B cell (primary cell): ENCODE results near the gene RPS6KL1. TPM values are rescaled to one million over a fixed set of nuclear protein-coding genes. Genes with fewer than 3 reads are reported as not detected.

Experiments used
- ATAC-seq: fragments of 200-7000 bp; cut with Tn5 transposase; one replicate; pipeline ENCODE4 v1.10.0; 2021; ENCODE audit warnings: low read depth, mild to moderate bottlenecking, moderate number of reproducible peaks, moderate library complexity
- CTCF ChIA-PET: fragments of 350-600 bp; sonication (Branson Sonifier 250); formaldehyde crosslinking; loops from one replicate; lab custom pipeline; 2021; ENCODE audit warnings: antibody characterized with exemption, inconsistent platforms; lab: Charles Lee
- POLR2A ChIA-PET: fragments of 350-600 bp; sonication (Branson Sonifier 250); formaldehyde crosslinking; loops from one replicate; lab custom pipeline; 2021; ENCODE audit warnings: antibody characterized with exemption; lab: Charles Lee
- DNase-seq: peaks from one replicate; pipeline ENCODE4 v3.0.0; 2013
- H2AFZ ChIP-seq: 2 replicates; pipeline ENCODE4 v1.6.1; 2012; ENCODE audit warnings: mild to moderate bottlenecking, low read depth, low read length; ENCODE audit not compliant: insufficient read depth, poor library complexity, severe bottlenecking
- H3K27ac ChIP-seq, 2 donors: 1 replicate in 1 of 2; 2 replicates in 1 of 2; pipeline ENCODE4 v1.5.1; 2012 to 2013; ENCODE audit warnings: low read length in 2 of 2, mild to moderate bottlenecking in 2 of 2, moderate library complexity in 1 of 2
- H3K27me3 ChIP-seq, 4 experiments: fragments of 200-600 bp in 1 of 4; sonication (generic) in 1 of 4; replicated peaks in 1 of 4; 1 replicate in 2 of 4; 2 replicates in 2 of 4; pipeline versions ENCODE4 v1.6.1 to v1.7.0; 2013 to 2016; ENCODE audit warnings: low read length in 3 of 4, mild to moderate bottlenecking in 2 of 4, mixed read lengths in 1 of 4, moderate library complexity in 1 of 4; ENCODE audit not compliant: insufficient read depth in 4 of 4, control insufficient read depth in 3 of 4; ENCODE audit errors: control extremely low read depth in 1 of 4
- H3K36me3 ChIP-seq, 2 experiments: replicated peaks in 1 of 2; 1 replicate in 1 of 2; 2 replicates in 1 of 2; pipeline versions ENCODE4 v1.6.1 to v1.7.1; 2013; ENCODE audit warnings: low read length in 1 of 2; ENCODE audit not compliant: insufficient read depth in 2 of 2, control insufficient read depth in 1 of 2; ENCODE audit errors: control extremely low read depth in 1 of 2, extremely low read depth in 1 of 2
- H3K4me1 ChIP-seq, 2 donors: fragments of 200-600 bp in 1 of 2; sonication (generic) in 1 of 2; 1 replicate in 1 of 2; 2 replicates in 1 of 2; pipeline versions ENCODE4 v1.5.1 to v1.6.1; 2013 to 2017; ENCODE audit warnings: low read length in 2 of 2; ENCODE audit not compliant: control insufficient read depth in 2 of 2, insufficient read depth in 2 of 2
- H3K4me2 ChIP-seq: replicated peaks from 2 replicates; pipeline ENCODE3; 2012; ENCODE audit warnings: mild to moderate bottlenecking, low read depth, low read length; ENCODE audit not compliant: poor library complexity, severe bottlenecking
- H3K4me3 ChIP-seq, 5 experiments: fragments of 200-600 bp in 1 of 5; sonication (generic) in 1 of 5; 1 replicate in 3 of 5; 2 replicates in 2 of 5; pipeline versions ENCODE4 v1.5.1 to v1.7.0; 2011 to 2016; ENCODE audit warnings: low read length in 4 of 5, mild to moderate bottlenecking in 4 of 5, low read depth in 2 of 5, control low read depth in 1 of 5, moderate library complexity in 1 of 5; ENCODE audit not compliant: insufficient read depth in 1 of 5; ENCODE audit errors: control extremely low read depth in 1 of 5, extremely low read depth in 1 of 5
- H3K79me2 ChIP-seq: fragments of 200-600 bp; sonication (generic); one replicate; pipeline ENCODE4 v1.6.0; 2016; ENCODE audit warnings: low read length; ENCODE audit not compliant: control insufficient read depth, insufficient read depth
- H3K9ac ChIP-seq: fragments of 200-600 bp; sonication (generic); 2 replicates; pipeline ENCODE4 v1.6.1; 2017; ENCODE audit warnings: mild to moderate bottlenecking, low read length, moderate library complexity
- H3K9me3 ChIP-seq, 3 donors: one replicate each; pipeline versions ENCODE4 v1.6.1 to v1.7.1; 2013; ENCODE audit warnings: low read length in 2 of 3; ENCODE audit not compliant: control insufficient read depth in 2 of 3, insufficient read depth in 1 of 3; ENCODE audit errors: control extremely low read depth in 1 of 3
- H4K20me1 ChIP-seq: 2 replicates; pipeline ENCODE4 v1.6.0; 2012; ENCODE audit warnings: mild to moderate bottlenecking, low read length; ENCODE audit not compliant: insufficient read depth, control insufficient read depth, poor library complexity, severe bottlenecking
- H3K27ac Mint-ChIP-seq: one replicate; pipeline ENCODE4 v1.8.0; 2021; ENCODE audit warnings: mixed read lengths
- H3K27me3 Mint-ChIP-seq: one replicate; pipeline ENCODE4 v1.8.0; 2021; ENCODE audit warnings: mixed read lengths
- H3K4me1 Mint-ChIP-seq: one replicate; pipeline ENCODE4 v1.8.0; 2021; ENCODE audit warnings: mixed read lengths
- H3K4me3 Mint-ChIP-seq: one replicate; pipeline ENCODE4 v1.8.0; 2021; ENCODE audit warnings: mixed read lengths
- H3K9me3 Mint-ChIP-seq: one replicate; pipeline ENCODE4 v1.8.0; 2022; ENCODE audit warnings: mixed read lengths; ENCODE audit not compliant: insufficient read depth
- CTCF ChIP-seq: fragments of 200-600 bp; IDR thresholded peaks from one replicate; pipeline ENCODE4 v1.8.0; 2022; ENCODE audit warnings: antibody characterized with exemption, mild to moderate bottlenecking
- EZH2 ChIP-seq: IDR thresholded peaks from 2 replicates; pipeline ENCODE4 v1.6.1; 2012; ENCODE audit warnings: borderline replicate concordance, low read depth, mild to moderate bottlenecking, moderate library complexity, low read length; ENCODE audit not compliant: insufficient read depth, poor library complexity, severe bottlenecking
- WGBS: methylation state at CpG from one replicate; pipeline ENCODE4 v1.1.5; 2013; ENCODE audit warnings: missing lambda C conversion rate; ENCODE audit not compliant: insufficient coverage; 5-methylcytosine and 5-hydroxymethylcytosine counted together
- intact Hi-C: fragments of 100-400 bp; cut with micrococcal nuclease; formaldehyde crosslinking; loops from one replicate; pipeline ENCODE4 v1.10.0; 2022
- polyA plus RNA-seq: library from polyadenylated mRNA; depleted of rRNA; stranded (reverse); fragments of >200 nt; gene quantifications from 2 replicates; pipeline ENCODE4 v1.2.3, GENCODE V29; 2012
- total RNA-seq, 2 donors: library from RNA; stranded (reverse); fragments of 120-200 nt in 1 of 2; gene quantifications; 1 replicate in 1 of 2; 2 replicates in 1 of 2; pipeline versions ENCODE4 v1.2.3 to v1.2.4, GENCODE V29; 2013 to 2022

RPS6KL1 gene
- total and polyA plus RNA-seq, 2 donors (not counting 1 experiment from before 2014, with no cell fraction given): 3.4 to 4.4 TPM

- Histone ChIP-seq H3K36me3 (peaks cover 0 to 3% of the 10 kb centered on the region in 2 experiments), H3K4me1 (peaks cover 3 to 26% of the 10 kb centered on the region in 2 donors), H3K4me2 (no peak overlapping the region), H3K4me3 (no peak overlapping the region), H3K27me3 (no peaks in the 10 kb centered on the region), H4K20me1 (no peaks in the 10 kb centered on the region), H3K9me3 (no peaks in the 10 kb centered on the region), H3K9ac (no peak overlapping the region), H3K79me2 (no peaks in the 10 kb centered on the region), H2AFZ (no peak overlapping the region), H3K27ac (no peak overlapping the region)
- no peaks in the 10 kb centered on the region for H3K27me3 Mint-ChIP-seq
- ATAC-seq: no peak
- ChIA-PET POLR2A (no interaction called here), CTCF (interaction anchor here (0.8 to 41.3 kb wide), 5 partner anchors 16 to 235 kb away, joined by 3 to 926 read pairs (median 5); partner anchors contain the start of genes DLST and PROX2)
- no peak for DNase-seq
- WGBS: 97% methylated on average over 4 of the region's 7 CpGs
- intact Hi-C loops: no loop called here
- peaks cover 27% of the 10 kb centered on the region for H3K4me1 Mint-ChIP-seq
- H3K9me3 Mint-ChIP-seq: no peaks in the 10 kb centered on the region
- H3K4me3 Mint-ChIP-seq: no peak overlapping the region
- TF ChIP-seq EZH2 (no peak), CTCF (no peak)
- no peak overlapping the region for H3K27ac Mint-ChIP-seq
These were observed 68.0 kb downstream of the RPS6KL1 start for GRCh38 chr14:74855021-74855420.

Other genes with a start within 250 kb of the RPS6KL1 start
- 39.4 and 44.4 TPM in 2 replicates for gene AREL1, start 210.2 kb downstream of the RPS6KL1 start, total RNA-seq
- gene AREL1, start 210.2 kb downstream of the RPS6KL1 start, polyA plus RNA-seq: 19.2 and 20.7 TPM in 2 replicates
- gene FCF1, start 210.1 kb downstream of the RPS6KL1 start, total RNA-seq: 40.6 and 41.6 TPM in 2 replicates
- gene FCF1, start 210.1 kb downstream of the RPS6KL1 start, polyA plus RNA-seq: 21.1 and 29.5 TPM in 2 replicates
- gene YLPM1, start 159.9 kb downstream of the RPS6KL1 start, total RNA-seq: 116 and 124 TPM in 2 replicates
- gene YLPM1, start 159.9 kb downstream of the RPS6KL1 start, polyA plus RNA-seq: 22.4 and 38.9 TPM in 2 replicates
- gene PROX2, start 47.1 kb downstream of the RPS6KL1 start, total RNA-seq: 0.07 TPM in 1 of 2 replicates, not detected in the other
- 0.03 and 0.04 TPM in 2 replicates for gene PROX2, start 47.1 kb downstream of the RPS6KL1 start, polyA plus RNA-seq
- gene DLST, start 41.3 kb downstream of the RPS6KL1 start, total RNA-seq: 89.5 and 100 TPM in 2 replicates
- gene DLST, start 41.3 kb downstream of the RPS6KL1 start, polyA plus RNA-seq: 73.1 and 104 TPM in 2 replicates
- gene PGF, start 32.3 kb upstream of the RPS6KL1 start, total RNA-seq: 0.44 and 0.47 TPM in 2 replicates
- gene PGF, start 32.3 kb upstream of the RPS6KL1 start, polyA plus RNA-seq: 0.07 TPM in 1 of 2 replicates, not detected in the other
- gene EIF2B2, start 79.7 kb upstream of the RPS6KL1 start, total RNA-seq: 25.5 and 31.1 TPM in 2 replicates
- 14.1 and 27.6 TPM in 2 replicates for gene EIF2B2, start 79.7 kb upstream of the RPS6KL1 start, polyA plus RNA-seq
- 19.9 and 28.2 TPM in 2 replicates for gene MLH3, start 128.2 kb upstream of the RPS6KL1 start, total RNA-seq
- 4.2 and 6.7 TPM in 2 replicates for gene MLH3, start 128.2 kb upstream of the RPS6KL1 start, polyA plus RNA-seq
- 34.1 and 46.7 TPM in 2 replicates for gene ACYP1, start 140.8 kb upstream of the RPS6KL1 start, total RNA-seq
- gene ACYP1, start 140.8 kb upstream of the RPS6KL1 start, polyA plus RNA-seq: 38.3 and 41.4 TPM in 2 replicates
- gene ZC2HC1C, start 146.4 kb upstream of the RPS6KL1 start, total RNA-seq: 0.46 and 0.59 TPM in 2 replicates
- gene ZC2HC1C, start 146.4 kb upstream of the RPS6KL1 start, polyA plus RNA-seq: 0.21 TPM in 1 of 2 replicates, not detected in the other
- gene NEK9, start 203.8 kb upstream of the RPS6KL1 start, total RNA-seq: 110 and 116 TPM in 2 replicates
- 35.1 and 41.2 TPM in 2 replicates for gene NEK9, start 203.8 kb upstream of the RPS6KL1 start, polyA plus RNA-seq